Osteoblast (primary cell): ENCODE data around the gene WWOX. TPM values are rescaled to one million over a fixed set of nuclear protein-coding genes. Genes with fewer than 3 reads are reported as not detected.

ENCODE experiments used
- DNase-seq: peaks from one replicate; pipeline ENCODE4 v3.0.0; 2011; ENCODE audit warnings: low spot score, mixed read lengths; ENCODE audit not compliant: insufficient read length; ENCODE audit errors: missing footprints
- H2AFZ ChIP-seq: 2 replicates; pipeline ENCODE4 v1.6.0; 2011; ENCODE audit warnings: mild to moderate bottlenecking, low read length
- H3K27ac ChIP-seq: 2 replicates; pipeline ENCODE4 v1.5.1; 2011; ENCODE audit warnings: mild to moderate bottlenecking, low read depth, low read length, moderate library complexity
- H3K27me3 ChIP-seq: 2 replicates; pipeline ENCODE4 v1.6.0; 2012; ENCODE audit warnings: mild to moderate bottlenecking, control low read depth, inconsistent platforms, low read length, moderate library complexity; ENCODE audit not compliant: insufficient read depth
- H3K36me3 ChIP-seq: 2 replicates; pipeline ENCODE4 v1.5.1; 2011; ENCODE audit warnings: mild to moderate bottlenecking, low read length, control low read depth, moderate library complexity; ENCODE audit not compliant: insufficient read depth
- H3K4me1 ChIP-seq: 2 replicates; pipeline ENCODE4 v1.5.1; 2011; ENCODE audit warnings: mild to moderate bottlenecking, low read length, control low read depth, moderate library complexity; ENCODE audit not compliant: insufficient read depth
- H3K4me2 ChIP-seq: 2 replicates; pipeline ENCODE4 v1.6.0; 2011; ENCODE audit warnings: mild to moderate bottlenecking, low read length; ENCODE audit not compliant: insufficient read depth
- H3K4me3 ChIP-seq: fragments of 200-600 bp; sonication (generic); 3 replicates; pipeline ENCODE4 v1.5.1; 2012; ENCODE audit warnings: mild to moderate bottlenecking, low read length, inconsistent platforms; ENCODE audit not compliant: insufficient read depth
- H3K79me2 ChIP-seq: 2 replicates; pipeline ENCODE4 v1.6.0; 2012; ENCODE audit warnings: mild to moderate bottlenecking, low read length, control low read depth, inconsistent platforms; ENCODE audit not compliant: insufficient read depth
- H3K9me3 ChIP-seq: 2 replicates; pipeline ENCODE4 v1.5.1; 2011; ENCODE audit warnings: low read depth, low read length, control low read depth
- H4K20me1 ChIP-seq: 2 replicates; pipeline ENCODE4 v1.6.0; 2012; ENCODE audit warnings: mild to moderate bottlenecking, low read length, control low read depth; ENCODE audit not compliant: insufficient read depth
- CTCF ChIP-seq: IDR thresholded peaks from 2 replicates; pipeline ENCODE4 v1.5.1; 2011; ENCODE audit warnings: mild to moderate bottlenecking, low read depth, low read length, moderate library complexity; ENCODE audit errors: extremely low read depth
- total RNA-seq: library from RNA; depleted of rRNA; stranded (reverse); fragments of >200 nt; gene quantifications from 2 replicates; pipeline ENCODE4 v1.2.3, GENCODE V29; 2012

Gene WWOX
- total RNA-seq, 1 donor = 23.9 TPM

GRCh38 chr16:79112462-79112861 is 1013.0 kb downstream of the WWOX start:
- H3K9me3 ChIP-seq = no peaks in the 10 kb centered on the region

GRCh38 chr16:79113826-79114225 is 1014.4 kb downstream of the WWOX start:
- DNase-seq = no peak
- no peaks in the 10 kb centered on the region for H3K36me3 ChIP-seq
- H4K20me1 ChIP-seq = no peaks in the 10 kb centered on the region
- H3K4me1 ChIP-seq = no peaks in the 10 kb centered on the region
- H2AFZ ChIP-seq = no peak overlapping the region
- H3K79me2 ChIP-seq = no peaks in the 10 kb centered on the region
- H3K4me2 ChIP-seq = no peak overlapping the region
- no peak overlapping the region for H3K27ac ChIP-seq
- H3K4me3 ChIP-seq = no peak overlapping the region
- H3K9me3 ChIP-seq = no peaks in the 10 kb centered on the region
- no peak for TF ChIP-seq CTCF
- no peaks in the 10 kb centered on the region for H3K27me3 ChIP-seq

More at GRCh38 chr16:79112462-79112861, 1013.0 kb downstream of the WWOX start:
- no peak for TF ChIP-seq CTCF
- Histone ChIP-seq H3K4me3 (no peak overlapping the region), H3K36me3 (no peaks in the 10 kb centered on the region), H3K4me2 (no peak overlapping the region), H3K4me1 (no peaks in the 10 kb centered on the region), H4K20me1 (no peaks in the 10 kb centered on the region), H3K27me3 (no peaks in the 10 kb centered on the region), H3K27ac (no peak overlapping the region), H3K79me2 (no peaks in the 10 kb centered on the region), H2AFZ (no peak overlapping the region)
- DNase-seq = no peak

GRCh38 chr16:79114759-79115158 is 1015.3 kb downstream of the WWOX start:
- no peaks in the 10 kb centered on the region for H3K4me1 ChIP-seq
- H4K20me1 ChIP-seq = no peaks in the 10 kb centered on the region
- no peak overlapping the region for H2AFZ ChIP-seq
- no peaks in the 10 kb centered on the region for H3K79me2 ChIP-seq
- no peak for DNase-seq
- no peak overlapping the region for H3K27ac ChIP-seq
- no peaks in the 10 kb centered on the region for H3K27me3 ChIP-seq
- no peaks in the 10 kb centered on the region for H3K36me3 ChIP-seq
- H3K4me3 ChIP-seq = no peak overlapping the region
- H3K9me3 ChIP-seq = no peaks in the 10 kb centered on the region
- H3K4me2 ChIP-seq = no peak overlapping the region
- no peak for TF ChIP-seq CTCF

GRCh38 chr16:79121906-79122305 is 1022.5 kb downstream of the WWOX start:
- no peak overlapping the region for H3K4me3 ChIP-seq
- H3K9me3 ChIP-seq = no peaks in the 10 kb centered on the region
- no peak overlapping the region for H3K4me2 ChIP-seq
- H3K36me3 ChIP-seq = no peaks in the 10 kb centered on the region
- H3K27ac ChIP-seq = no peak overlapping the region
- no peak for TF ChIP-seq CTCF
- no peak overlapping the region for H2AFZ ChIP-seq
- no peaks in the 10 kb centered on the region for H3K79me2 ChIP-seq
- no peaks in the 10 kb centered on the region for H3K27me3 ChIP-seq
- H3K4me1 ChIP-seq = no peaks in the 10 kb centered on the region
- H4K20me1 ChIP-seq = no peaks in the 10 kb centered on the region
- no peak for DNase-seq
